Osteocyte (in vitro differentiated cells): ENCODE results near the gene TMEM242. TPM values are rescaled to one million over a fixed set of nuclear protein-coding genes. Genes with fewer than 3 reads are reported as not detected.

Source experiments
- DNase-seq: peaks from one replicate; pipeline ENCODE4 v3.0.0; 2021; ENCODE audit warnings: mixed read lengths; ENCODE audit not compliant: unreplicated experiment; ENCODE audit errors: extremely low spot score
- H3K27ac Mint-ChIP-seq: one replicate; pipeline ENCODE4 v1.8.0; 2021; ENCODE audit warnings: mild to moderate bottlenecking, mixed read lengths; ENCODE audit not compliant: unreplicated experiment
- H3K27me3 Mint-ChIP-seq: one replicate; pipeline ENCODE4 v1.8.0; 2021; ENCODE audit warnings: mixed read lengths; ENCODE audit not compliant: unreplicated experiment
- H3K36me3 Mint-ChIP-seq: one replicate; pipeline ENCODE4 v1.8.0; 2021; ENCODE audit warnings: mixed read lengths; ENCODE audit not compliant: unreplicated experiment
- H3K4me1 Mint-ChIP-seq: one replicate; pipeline ENCODE4 v1.8.0; 2021; ENCODE audit warnings: mixed read lengths; ENCODE audit not compliant: unreplicated experiment
- H3K4me3 Mint-ChIP-seq: one replicate; pipeline ENCODE4 v1.8.0; 2021; ENCODE audit warnings: mild to moderate bottlenecking, moderate library complexity, mixed read lengths; ENCODE audit not compliant: unreplicated experiment
- H3K9me3 Mint-ChIP-seq: one replicate; pipeline ENCODE4 v1.8.0; 2021; ENCODE audit warnings: mixed read lengths; ENCODE audit not compliant: unreplicated experiment
- total RNA-seq: library from RNA; stranded (reverse); gene quantifications from 2 replicates; pipeline ENCODE4 v1.2.1, GENCODE V29; 2021
- TF ChIP-seq, protein P1 (sequence below): fragments of 200-600 bp; sonication (generic); IDR thresholded peaks from 2 replicates; pipeline ENCODE4 v1.5.0; 2021; ENCODE audit warnings: antibody characterized with exemption, mild to moderate bottlenecking, moderate library complexity

The TMEM242 gene
- total RNA-seq, 1 donor from 2014 or later: 12.7 TPM

DNA sequence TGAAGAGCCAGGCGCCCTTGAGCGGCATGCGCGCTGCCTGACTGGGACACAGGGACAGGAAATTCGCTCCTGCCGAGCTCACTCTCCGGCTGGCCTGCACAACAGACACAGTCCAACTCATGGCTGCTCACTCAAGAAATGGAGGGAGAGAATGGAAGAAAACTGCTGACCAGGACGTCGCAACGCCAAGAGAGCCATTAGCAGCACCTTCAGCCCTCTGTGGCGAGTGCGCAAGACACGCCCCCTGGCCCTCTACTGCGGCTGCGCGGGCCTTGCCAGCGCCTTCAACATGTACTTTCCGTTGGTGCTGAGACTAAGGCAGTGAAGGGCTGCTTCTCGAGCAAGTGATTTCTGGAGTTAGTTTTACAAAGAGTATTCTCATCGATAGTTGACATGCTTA is 23.3 kb downstream of the TMEM242 start:
- Mint-ChIP-seq H3K27me3 (no peaks in the 10 kb centered on the region), H3K4me3 (no peak overlapping the region), H3K9me3 (no peaks in the 10 kb centered on the region), H3K4me1 (peaks cover 11% of the 10 kb centered on the region), H3K27ac (no peak overlapping the region), H3K36me3 (peaks cover 4% of the 10 kb centered on the region)
- TF ChIP-seq, protein P1, sequence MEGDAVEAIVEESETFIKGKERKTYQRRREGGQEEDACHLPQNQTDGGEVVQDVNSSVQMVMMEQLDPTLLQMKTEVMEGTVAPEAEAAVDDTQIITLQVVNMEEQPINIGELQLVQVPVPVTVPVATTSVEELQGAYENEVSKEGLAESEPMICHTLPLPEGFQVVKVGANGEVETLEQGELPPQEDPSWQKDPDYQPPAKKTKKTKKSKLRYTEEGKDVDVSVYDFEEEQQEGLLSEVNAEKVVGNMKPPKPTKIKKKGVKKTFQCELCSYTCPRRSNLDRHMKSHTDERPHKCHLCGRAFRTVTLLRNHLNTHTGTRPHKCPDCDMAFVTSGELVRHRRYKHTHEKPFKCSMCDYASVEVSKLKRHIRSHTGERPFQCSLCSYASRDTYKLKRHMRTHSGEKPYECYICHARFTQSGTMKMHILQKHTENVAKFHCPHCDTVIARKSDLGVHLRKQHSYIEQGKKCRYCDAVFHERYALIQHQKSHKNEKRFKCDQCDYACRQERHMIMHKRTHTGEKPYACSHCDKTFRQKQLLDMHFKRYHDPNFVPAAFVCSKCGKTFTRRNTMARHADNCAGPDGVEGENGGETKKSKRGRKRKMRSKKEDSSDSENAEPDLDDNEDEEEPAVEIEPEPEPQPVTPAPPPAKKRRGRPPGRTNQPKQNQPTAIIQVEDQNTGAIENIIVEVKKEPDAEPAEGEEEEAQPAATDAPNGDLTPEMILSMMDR: no peak
- no peak for DNase-seq

GRCh38 chr6:157298216-157298724 is 25.0 kb downstream of the TMEM242 start:
- no peaks in the 10 kb centered on the region for H3K9me3 Mint-ChIP-seq

GRCh38 chr6:157294654-157295053 is 28.7 kb downstream of the TMEM242 start:
- no peaks in the 10 kb centered on the region for H3K27me3 Mint-ChIP-seq
- H3K27ac Mint-ChIP-seq: no peak overlapping the region
- no peaks in the 10 kb centered on the region for H3K9me3 Mint-ChIP-seq
- no peak for DNase-seq
- H3K4me3 Mint-ChIP-seq: no peak overlapping the region
- TF ChIP-seq, protein P1: no peak
- no peaks in the 10 kb centered on the region for H3K4me1 Mint-ChIP-seq
- peaks cover 13% of the 10 kb centered on the region for H3K36me3 Mint-ChIP-seq

More at GRCh38 chr6:157298216-157298724, 25.0 kb downstream of the TMEM242 start:
- peaks cover 4% of the 10 kb centered on the region for H3K36me3 Mint-ChIP-seq
- H3K4me1 Mint-ChIP-seq: peaks cover 4% of the 10 kb centered on the region
- no peak overlapping the region for H3K27ac Mint-ChIP-seq
- TF ChIP-seq, protein P1: no peak
- DNase-seq: no peak
- no peak overlapping the region for H3K4me3 Mint-ChIP-seq
- H3K27me3 Mint-ChIP-seq: no peaks in the 10 kb centered on the region

GRCh38 chr6:157293780-157294179 is 29.5 kb downstream of the TMEM242 start:
- H3K27ac Mint-ChIP-seq: no peak overlapping the region
- no peaks in the 10 kb centered on the region for H3K9me3 Mint-ChIP-seq
- no peaks in the 10 kb centered on the region for H3K4me1 Mint-ChIP-seq
- no peak overlapping the region for H3K4me3 Mint-ChIP-seq
- DNase-seq: no peak
- H3K27me3 Mint-ChIP-seq: no peaks in the 10 kb centered on the region
- peaks cover 13% of the 10 kb centered on the region for H3K36me3 Mint-ChIP-seq
- TF ChIP-seq, protein P1: no peak

GRCh38 chr6:157292202-157292601 is 31.1 kb downstream of the TMEM242 start:
- Mint-ChIP-seq H3K27ac (no peak overlapping the region), H3K9me3 (no peaks in the 10 kb centered on the region)
- TF ChIP-seq, protein P1: no peak

More at GRCh38 chr6:157292202-157292601, 31.1 kb downstream of the TMEM242 start:
- H3K4me3 Mint-ChIP-seq: no peak overlapping the region
- H3K27me3 Mint-ChIP-seq: no peaks in the 10 kb centered on the region
- H3K36me3 Mint-ChIP-seq: peaks cover 20% of the 10 kb centered on the region
- no peak for DNase-seq
- H3K4me1 Mint-ChIP-seq: no peaks in the 10 kb centered on the region
